NCI-H1105 treated with DMSO at 0.1 percent for 48 hours (cell line): ENCODE results near the gene OTX1.
"Not testable (repeated sequence)": the region's sequence is repeated elsewhere in the genome, so short reads cannot be mapped to it uniquely, and the experiment has no call there.

Experiments used
- DNase-seq: peaks from one replicate; lab custom pipeline; 2025; lab: John Stamatoyannopoulos, UW

The OTX1 gene

DNA sequence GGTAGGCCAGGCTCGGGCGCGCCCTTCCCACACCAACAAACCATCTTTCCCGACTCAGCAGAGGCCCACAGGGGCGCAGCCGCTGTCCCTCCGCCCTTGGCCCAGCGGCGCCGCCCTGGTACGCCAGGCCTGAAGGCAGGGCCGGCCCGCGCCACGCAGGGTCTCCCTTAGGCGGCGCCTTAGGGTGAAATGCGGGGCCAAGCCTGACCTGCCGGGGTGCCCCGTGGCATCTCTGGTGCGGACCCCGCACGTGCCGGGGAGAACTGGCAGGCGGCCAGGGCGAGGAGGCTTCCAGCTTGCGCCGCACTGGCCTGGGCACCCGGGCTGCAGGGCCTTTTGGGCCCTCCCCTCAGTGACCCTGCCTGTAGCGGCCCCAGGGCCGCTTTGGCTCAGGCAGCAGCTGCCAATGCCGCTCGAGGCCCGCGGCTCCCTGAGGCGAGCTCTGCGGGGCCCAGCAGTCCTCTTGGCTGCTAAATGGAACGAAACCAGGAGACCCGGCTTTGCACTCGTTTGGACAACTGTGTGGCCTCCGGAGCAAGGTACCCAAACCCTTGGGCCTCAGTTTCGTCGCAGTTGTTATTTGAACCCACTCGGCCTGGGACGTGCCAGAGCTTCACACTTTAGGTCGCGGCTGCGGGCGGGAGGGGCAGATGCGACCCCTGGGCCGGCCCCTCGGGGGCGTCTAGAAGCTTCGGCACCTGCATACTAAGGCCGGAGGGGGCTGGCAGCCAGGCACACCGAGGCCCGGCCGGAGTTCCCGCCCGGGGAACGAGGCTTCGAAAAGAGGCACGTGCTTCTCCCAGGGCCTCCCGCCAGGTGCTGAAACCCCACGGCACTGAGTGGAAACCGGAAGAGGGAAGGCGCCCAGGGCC, 8.5 kb downstream of the OTX1 start:
- DNase-seq: no peak

DNA sequence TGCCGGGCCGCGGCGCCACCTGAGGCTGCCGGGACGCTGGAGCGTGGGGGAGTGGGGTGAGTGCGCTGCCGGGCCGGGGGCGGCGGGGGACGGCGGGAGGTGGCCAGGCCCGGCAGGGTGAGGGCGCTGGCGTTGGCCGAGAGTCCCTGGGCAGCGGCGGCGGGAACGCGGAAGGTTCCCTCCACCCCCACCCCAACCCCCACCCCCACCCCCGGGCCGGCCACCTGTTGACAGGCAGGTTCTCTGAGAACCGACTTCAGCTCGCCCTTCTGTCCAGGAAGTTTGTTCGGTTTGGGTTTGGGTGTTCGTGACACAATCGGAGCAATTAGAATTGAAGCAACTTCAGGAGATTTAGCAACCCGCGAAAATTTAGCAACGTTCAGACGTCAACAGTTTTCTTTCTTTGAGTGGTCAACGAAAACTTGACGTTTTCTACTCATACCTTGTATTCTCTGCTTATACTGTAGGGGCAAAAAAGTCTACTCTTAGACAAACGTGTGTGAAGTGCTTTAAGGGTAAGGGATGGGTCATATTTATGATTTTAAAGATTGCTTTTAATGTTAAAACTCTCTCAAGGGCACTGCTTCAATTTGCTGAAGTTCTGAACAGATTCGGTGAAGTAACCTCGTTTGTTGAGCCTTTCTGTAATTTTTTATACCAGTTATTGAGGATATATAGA, 9.3 kb downstream of the OTX1 start:
- no peak for DNase-seq

DNA sequence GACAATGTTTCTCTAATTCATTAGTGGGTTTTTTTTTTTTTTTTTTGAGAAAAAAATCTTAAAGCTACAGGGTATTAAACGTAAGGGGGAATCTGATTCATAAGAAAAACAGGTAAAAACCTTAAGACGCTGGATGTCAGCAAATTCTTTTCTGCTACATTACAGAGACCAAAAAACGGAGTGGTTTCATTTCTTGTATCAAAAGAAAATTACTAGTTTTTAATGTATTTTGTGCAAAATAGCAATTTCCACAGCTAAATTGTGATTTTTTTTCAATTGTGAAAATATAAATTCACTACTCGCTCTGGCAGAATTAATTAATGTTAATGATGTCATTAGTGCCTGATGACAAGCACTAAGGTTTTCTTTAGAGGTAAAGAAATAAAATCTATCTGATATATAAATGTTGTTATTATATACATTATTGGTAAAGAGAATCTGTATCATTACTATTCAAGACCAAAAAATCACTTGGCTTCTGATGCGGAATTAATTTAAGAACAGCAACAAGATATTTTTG, 9.9 kb downstream of the OTX1 start:
- DNase-seq: no peak

DNA sequence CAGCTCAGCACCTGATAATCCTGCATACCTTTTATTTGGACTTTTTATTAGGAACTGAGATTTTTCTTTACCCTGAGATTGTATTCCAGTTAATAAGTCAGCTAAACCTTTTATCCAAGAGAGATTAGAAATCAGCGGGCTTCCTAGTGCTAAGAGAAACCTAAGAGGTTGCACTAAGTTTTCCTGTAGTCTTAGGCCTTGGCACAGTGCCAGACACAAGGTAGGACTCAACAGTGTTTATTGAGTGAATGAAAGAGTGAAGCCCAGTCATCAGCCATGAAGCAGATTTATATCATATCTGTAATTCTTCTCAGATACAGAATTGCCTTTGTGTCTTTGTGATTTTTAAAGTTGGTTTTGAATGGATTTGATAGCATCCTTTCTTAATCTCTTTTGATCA, 13.6 kb downstream of the OTX1 start:
- peak; percentile 4 for DNase-seq

DNA sequence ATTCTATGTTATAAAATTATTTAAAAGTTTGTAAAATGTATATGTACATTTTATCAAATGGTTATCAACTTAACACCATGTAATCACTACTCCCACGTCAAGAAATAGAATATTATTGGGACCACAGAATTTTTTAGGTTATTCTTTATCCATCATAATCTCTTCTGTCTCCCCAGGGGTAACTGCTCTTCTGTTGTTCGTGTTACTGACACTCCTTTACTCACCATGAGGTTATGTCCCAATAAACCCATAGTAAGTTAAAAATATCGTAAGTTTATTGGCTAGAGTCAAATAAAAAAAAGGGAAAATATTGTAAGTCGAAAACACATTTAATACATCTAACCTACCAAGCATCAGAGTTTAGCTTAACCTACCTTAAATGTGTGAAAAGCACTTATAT, 14.0 kb downstream of the OTX1 start:
- DNase-seq: no peak

DNA sequence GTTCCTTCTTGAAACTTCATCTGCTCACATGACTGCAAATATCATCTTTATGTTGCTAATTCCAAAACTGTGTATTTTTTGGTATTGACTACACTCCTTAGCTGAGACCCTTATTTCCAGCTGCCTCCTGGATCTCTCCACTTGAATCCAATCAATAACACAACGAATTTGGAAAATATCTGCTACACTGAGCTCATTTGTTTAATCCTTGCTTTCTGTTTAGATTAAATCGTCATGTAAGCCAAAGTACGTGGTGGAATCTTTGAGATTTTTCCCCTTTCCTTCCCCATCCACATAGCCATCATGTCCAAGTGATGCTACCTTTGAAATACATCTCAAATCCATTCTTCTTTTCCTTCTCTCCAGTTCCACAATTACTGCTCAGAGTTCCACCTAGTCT, 15.6 kb downstream of the OTX1 start:
- no peak for DNase-seq

DNA sequence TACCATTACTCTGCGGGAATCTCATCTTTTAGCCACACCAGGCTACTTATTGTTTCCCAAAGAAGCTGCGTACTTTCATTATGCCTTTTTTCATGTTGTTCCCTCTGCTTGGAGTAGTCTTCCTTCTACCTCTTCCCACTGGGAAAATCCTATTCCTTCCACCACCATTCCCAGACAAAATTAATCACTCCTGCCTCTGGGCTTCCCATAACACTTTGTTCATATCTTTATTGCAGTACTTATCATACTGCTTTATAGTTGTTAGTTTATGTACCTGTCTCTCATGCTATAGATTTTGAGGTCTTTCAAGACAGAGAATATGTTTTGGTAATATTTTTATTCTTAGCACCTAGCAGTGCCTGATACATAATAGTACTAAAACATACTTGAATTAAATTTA, 16.2 kb downstream of the OTX1 start:
- DNase-seq: no peak

DNA sequence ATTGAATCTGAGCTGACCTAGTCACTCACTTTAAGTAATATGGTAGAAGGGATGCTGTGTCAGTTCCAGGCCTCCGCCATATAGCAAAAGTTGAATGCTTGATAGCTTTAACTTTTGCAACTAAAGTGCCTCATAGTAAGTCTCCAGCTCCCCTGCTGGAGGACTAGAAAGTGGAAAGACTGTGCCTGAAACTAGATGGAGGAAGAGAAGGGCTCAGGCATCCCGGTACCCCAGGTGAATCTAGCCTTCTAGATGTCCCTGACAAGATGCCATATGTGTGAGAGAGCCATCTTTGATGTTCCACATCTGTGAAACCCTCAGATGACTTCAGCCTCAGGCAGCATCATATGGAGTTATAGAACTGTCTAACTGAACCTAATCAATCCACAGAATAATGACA, 21.0 kb downstream of the OTX1 start:
- DNase-seq: no peak

DNA sequence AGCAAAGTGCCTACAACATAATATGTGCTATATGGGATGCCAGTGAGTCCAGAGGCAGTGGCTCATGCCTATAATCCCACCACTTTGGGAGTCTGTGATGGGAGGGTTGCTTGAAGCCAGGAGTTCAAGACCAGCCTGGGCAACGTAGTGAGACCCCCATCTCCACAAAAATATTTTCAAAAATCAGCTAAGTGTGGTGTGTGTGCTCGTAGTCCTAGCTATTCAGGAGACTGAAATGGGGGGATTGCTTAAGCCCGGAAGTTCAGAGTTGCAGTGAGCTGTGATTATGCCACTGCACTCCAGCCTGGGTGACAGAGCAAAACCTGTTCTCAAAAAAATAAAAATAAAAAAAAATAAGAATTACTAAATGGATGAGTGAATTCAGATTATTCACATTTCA, 23.4 kb downstream of the OTX1 start:
- no peak for DNase-seq

DNA sequence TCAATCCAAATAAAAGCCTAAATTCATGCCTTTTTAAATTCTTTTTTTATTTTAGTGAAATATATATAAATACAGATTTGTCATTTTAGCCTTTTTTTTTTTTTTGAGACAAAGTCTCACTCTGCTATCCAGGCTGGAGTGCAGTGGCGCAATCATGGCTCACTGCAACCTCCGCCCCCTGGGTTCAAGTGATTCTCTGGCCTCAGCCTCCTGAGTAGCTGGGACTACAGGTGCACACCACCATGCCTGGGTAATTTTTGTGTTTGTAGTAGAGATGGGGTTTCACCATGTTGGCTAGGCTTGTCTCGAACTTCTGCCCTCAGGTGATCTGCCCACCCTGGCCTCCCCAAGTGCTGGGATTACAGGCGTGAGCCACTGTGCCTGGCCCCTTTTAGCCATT, 23.8 kb downstream of the OTX1 start:
- not testable (repeated sequence) for DNase-seq

DNA sequence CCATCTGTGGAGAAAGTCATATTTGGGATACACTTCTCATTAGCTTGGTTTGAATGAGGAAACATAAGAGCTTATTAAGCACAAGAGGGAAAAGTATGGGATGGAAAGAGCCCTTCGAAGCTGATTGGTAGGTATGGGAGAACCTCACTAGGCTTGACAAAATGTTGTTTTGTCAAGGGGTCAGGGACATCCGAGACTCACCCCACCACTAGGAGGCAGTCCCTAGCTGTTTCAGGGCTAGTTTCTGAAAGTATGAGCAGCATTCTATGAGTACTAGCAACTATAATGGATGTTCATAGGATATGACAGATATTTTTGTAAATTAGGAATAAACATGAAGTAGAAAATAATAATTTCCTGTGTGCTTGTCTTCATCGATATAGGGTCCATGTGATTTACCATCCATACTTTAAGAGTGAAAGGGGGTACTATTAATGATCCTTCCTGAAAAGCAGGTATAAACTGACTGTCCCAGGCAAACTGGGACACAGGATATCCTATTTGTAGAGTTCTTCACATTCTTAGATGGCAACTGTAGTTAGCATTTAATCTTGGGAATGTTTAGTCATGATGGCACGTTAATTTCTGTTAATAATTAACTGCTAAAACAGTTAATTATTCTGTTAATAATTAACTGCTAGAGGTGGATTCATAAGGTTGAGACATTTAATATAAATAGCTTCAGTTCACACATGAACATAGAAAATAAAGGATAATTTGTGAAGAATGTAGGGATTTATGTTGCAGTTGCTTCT, 28.4 kb downstream of the OTX1 start:
- no peak for DNase-seq

DNA sequence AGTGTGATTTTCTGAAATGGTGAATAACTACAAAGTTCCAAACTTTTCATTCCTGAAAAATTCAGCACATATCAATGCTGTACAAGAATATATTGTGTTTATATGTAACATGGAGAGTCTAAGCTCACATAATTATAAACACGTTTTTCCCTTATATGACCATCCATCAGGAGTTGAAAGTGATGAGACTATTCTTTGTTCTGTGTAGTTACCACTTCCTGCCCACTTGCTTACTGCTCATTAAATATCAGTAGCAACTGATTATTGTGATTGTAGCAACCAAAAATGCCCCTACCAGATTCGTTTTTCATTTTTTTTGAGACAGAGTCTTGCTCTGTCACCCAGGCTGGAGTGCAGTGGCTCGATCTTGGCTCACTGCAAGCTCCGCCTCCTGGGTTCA, 30.8 kb downstream of the OTX1 start:
- DNase-seq: no peak

DNA sequence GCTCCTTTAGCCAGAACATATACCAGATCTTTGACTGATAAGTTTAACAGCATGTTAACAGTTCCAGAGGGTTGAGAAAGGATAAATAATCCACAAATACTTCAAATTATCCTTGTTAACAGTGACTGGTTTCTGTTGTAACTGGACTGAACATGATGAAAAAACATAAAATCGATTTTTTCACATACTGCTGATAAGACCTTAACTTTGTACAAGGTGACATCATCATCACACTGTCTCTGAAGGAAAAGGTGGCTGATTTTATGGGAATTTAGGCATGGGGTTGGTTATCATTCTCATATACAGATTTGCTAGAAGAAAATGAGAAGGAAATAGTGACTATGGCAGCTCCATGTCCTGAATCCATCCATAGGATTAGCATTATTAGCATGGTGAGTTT, 36.1 kb downstream of the OTX1 start:
- DNase-seq: no peak

DNA sequence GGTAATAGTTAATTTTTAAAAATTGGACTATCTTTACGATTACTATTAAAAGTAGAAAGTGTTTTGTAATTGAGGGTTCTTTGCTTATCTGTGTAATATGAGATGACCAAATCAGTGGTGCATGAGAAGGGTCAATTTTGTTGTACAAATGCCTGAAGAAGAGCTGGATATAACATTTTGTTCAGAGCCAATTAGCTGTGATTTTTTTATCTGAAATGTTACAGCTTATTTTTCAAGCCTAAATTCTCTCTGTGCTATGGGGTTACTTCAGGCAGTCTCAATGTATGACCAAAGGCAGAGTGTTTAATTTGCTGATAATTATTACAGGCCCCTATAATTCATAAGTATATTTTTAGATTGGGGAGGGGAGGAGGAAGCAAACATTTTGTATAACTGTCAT, 41.8 kb downstream of the OTX1 start:
- DNase-seq: no peak

DNA sequence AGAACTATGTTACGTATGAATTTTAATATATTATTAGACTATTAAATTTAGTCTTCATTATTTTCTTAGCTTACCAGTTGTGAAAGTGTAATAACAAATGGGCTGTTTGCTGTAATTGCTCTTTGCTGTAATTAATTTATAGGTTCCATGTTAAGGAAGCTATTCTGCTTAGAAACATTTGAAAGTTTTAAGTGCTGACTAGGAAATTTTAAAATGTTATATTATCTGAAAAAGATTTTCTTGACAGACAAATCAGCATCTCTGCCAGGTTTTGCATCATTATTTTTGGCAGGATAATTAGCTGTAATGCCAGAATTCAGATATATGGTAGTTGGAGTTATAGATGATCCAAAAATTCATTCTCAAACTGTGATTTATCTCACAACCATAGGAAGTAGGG, 42.2 kb downstream of the OTX1 start:
- DNase-seq: no peak

DNA sequence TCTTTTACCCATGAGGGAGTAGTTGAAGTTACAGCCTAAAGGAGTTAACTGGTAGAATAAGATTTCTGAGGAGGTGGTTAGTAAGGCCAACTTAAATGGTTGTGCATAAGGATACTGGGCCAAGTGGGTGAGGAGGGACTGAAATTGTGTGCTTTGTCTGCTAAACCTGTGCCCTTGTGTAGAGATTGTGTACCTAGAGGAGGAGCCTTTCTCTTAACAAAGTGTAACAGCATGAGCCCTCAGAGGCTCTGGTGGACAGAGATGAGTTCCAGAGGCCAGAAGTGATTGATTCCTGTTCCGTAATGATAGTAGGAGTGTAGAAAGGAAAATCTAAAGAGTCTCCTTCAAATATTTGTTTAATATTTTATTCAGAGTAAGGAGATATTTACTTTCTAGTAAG, 42.9 kb downstream of the OTX1 start:
- DNase-seq: no peak

DNA sequence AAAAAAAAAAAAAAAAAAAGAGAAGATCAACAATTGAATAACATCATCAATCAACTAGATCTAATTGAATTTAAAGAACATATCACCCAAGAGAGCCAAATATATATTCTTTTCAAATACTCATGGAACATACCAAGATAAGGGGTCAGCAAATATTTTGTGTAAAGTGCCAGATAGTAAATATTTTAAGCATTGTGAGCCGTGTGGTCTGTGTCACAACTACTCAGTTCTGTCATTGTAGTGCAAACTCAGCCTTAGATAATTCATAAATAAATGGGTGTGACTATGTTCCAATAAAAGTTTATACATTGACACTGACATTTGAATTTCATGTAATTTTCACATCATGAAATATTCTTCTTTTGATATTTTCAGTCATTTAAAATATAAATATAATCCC, 45.9 kb downstream of the OTX1 start:
- no peak for DNase-seq

DNA sequence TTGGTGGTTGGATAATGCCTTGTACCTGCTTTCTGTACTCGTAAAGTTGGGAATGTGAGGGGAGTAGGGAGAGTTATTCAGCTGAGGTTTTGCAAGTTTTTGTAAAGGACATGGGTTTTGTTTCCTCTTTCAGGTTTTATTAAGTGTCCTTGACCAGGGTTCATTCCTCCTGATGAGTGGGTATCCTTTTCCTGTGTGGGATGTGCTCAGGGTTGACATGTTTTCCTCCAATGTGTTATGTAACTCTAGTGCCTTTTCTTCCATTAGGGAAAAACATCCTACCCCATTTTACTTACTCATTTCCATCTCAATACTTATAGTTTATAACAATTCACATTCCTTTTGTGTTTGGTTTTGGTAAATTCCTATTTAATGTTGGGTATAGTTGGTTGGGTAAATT, 48.4 kb downstream of the OTX1 start:
- DNase-seq: no peak

DNA sequence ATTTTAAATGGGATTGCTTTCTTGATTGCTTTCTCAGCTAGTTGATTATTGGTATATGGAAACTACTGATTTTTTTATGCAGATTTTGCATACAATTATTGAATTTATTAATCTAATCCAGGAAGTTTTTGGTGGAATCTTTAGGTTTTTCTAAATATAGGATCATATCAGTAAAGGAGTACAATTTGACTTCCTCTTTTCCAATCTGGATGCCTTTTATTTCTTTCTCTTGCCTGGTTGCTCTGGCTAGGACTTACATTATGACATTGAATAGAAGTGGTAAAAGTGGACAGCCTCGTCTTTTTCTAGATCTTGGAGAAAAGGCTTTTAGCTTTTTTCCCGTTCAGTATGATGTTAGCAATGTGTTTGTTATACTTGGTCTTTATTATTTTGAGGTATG, 51.3 kb downstream of the OTX1 start:
- no peak for DNase-seq

DNA sequence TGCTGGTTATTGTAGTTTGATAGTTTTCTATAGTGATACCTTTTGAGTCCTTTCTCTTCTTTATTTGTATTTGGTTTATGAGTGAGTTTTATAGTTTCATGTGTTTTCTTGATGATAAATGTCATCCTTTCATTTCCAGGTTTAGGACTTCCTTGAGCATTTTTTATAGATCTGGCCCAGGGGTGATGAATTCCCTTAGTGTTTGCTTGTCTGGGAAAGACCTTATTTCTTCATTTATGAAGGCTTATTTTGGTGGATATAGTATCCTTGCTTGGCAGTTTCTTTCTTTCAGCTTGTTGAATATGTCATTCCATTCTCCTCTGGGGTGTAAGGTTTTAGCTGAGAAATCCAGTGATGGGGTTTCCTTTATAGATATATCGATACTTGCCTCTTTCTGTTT, 53.9 kb downstream of the OTX1 start:
- DNase-seq: no peak
